ENCODE results near the gene TBPL2.

TBPL2 gene

GRCh38 chr14:55381040-55381439, 59.4 kb downstream of the TBPL2 start:
- in situ Hi-C loops (cut with HindIII; ENCODE audit: low pct_ligation_motif_present, low pct_unique_long_range_greater_than_20kb, low sequenced_read_pairs): no loop called here
- DNase-seq: no peak

- no peak for DNase-seq
- in situ Hi-C loops (cut with HindIII; ENCODE audit: low pct_ligation_motif_present, low pct_unique_long_range_greater_than_20kb, low sequenced_read_pairs): no loop called here
Measured at GRCh38 chr14:55377236-55377635, 63.2 kb downstream of the TBPL2 start.

GRCh38 chr14:55374771-55375170, 65.6 kb downstream of the TBPL2 start:
- DNase-seq: no peak
- in situ Hi-C loops (cut with HindIII; ENCODE audit: low pct_ligation_motif_present, low pct_unique_long_range_greater_than_20kb, low sequenced_read_pairs): no loop called here

GRCh38 chr14:55373784-55374705, 66.4 kb downstream of the TBPL2 start:
- peak; percentile 16 for DNase-seq
- in situ Hi-C loops (cut with HindIII; ENCODE audit: low pct_ligation_motif_present, low pct_unique_long_range_greater_than_20kb, low sequenced_read_pairs): no loop called here

- in situ Hi-C loops (cut with HindIII; ENCODE audit: low pct_ligation_motif_present, low pct_unique_long_range_greater_than_20kb, low sequenced_read_pairs): no loop called here
- DNase-seq: no peak
Measured at GRCh38 chr14:55372825-55373224, 67.6 kb downstream of the TBPL2 start.

- in situ Hi-C loops (cut with HindIII; ENCODE audit: low pct_ligation_motif_present, low pct_unique_long_range_greater_than_20kb, low sequenced_read_pairs): no loop called here
- DNase-seq: no peak
Measured at GRCh38 chr14:55372423-55372822, 68.0 kb downstream of the TBPL2 start.

GRCh38 chr14:55370883-55371455, 69.4 kb downstream of the TBPL2 start:
- no peak for DNase-seq
- in situ Hi-C loops (cut with HindIII; ENCODE audit: low pct_ligation_motif_present, low pct_unique_long_range_greater_than_20kb, low sequenced_read_pairs): no loop called here

- in situ Hi-C loops (cut with HindIII; ENCODE audit: low pct_ligation_motif_present, low pct_unique_long_range_greater_than_20kb, low sequenced_read_pairs): no loop called here
Measured at GRCh38 chr14:55366271-55366670, 74.1 kb downstream of the TBPL2 start.

More at GRCh38 chr14:55366271-55366670, 74.1 kb downstream of the TBPL2 start:
- no peak for DNase-seq

Data from ACHN (cell line).